HepG2 (cell line): ENCODE results near the gene TUBB4A.

Source experiments
- FOXK2 ChIP-seq: fragments of 450-650 bp; IDR thresholded peaks from 2 replicates; pipeline ENCODE4 v1.6.1; 2016
- SALL2 ChIP-seq: sonication (generic); formaldehyde crosslinking; IDR thresholded peaks from 2 replicates; pipeline ENCODE4 v1.8.1; 2023; ENCODE audit warnings: mild to moderate bottlenecking, missing genetic modification reagents, inconsistent platforms
- TBP ChIP-seq: sonication (generic); formaldehyde crosslinking; IDR thresholded peaks from 2 replicates; pipeline ENCODE4 v1.5.0; 2020; ENCODE audit warnings: missing genetic modification reagents
- ZBTB3 ChIP-seq: sonication (generic); formaldehyde crosslinking; IDR thresholded peaks from 2 replicates; pipeline ENCODE4 v1.4.0; 2020; ENCODE audit warnings: low read depth, mild to moderate bottlenecking, moderate library complexity, missing genetic modification reagents, borderline replicate concordance
- ZBTB38 ChIP-seq: sonication (generic); formaldehyde crosslinking; IDR thresholded peaks from 2 replicates; pipeline ENCODE4 v1.5.1; 2020; ENCODE audit warnings: mild to moderate bottlenecking, missing genetic modification reagents
- TF ChIP-seq, protein P1 (sequence below): IDR thresholded peaks from 2 replicates; pipeline ENCODE4 v1.6.1; 2016; ENCODE audit warnings: low read depth, control low read depth

DNA sequence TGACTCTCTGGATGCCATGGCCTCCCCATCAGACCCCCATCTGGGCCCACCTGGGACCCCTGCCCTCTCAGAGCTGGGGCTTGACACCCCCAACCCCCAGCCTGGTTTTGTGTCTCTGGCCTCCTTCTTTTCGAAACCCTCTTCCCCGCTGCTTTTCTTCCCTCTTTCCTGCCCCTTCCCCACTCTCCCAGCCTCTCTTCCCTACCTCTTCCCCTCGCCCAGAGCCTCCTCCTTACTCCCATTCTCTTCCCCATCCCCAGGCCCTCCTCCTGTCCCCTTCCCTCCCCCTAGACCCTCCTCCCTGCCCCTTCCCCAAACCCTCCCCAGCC lies 30.9 kb upstream of the TUBB4A start:
- no peak for TF ChIP-seq SALL2 (CRISPR knock-in tag)
- no peak for TF ChIP-seq ZBTB38 (CRISPR knock-in tag)
- TF ChIP-seq FOXK2: no peak
- TF ChIP-seq TBP (CRISPR knock-in tag): no peak
- TF ChIP-seq, protein P1, sequence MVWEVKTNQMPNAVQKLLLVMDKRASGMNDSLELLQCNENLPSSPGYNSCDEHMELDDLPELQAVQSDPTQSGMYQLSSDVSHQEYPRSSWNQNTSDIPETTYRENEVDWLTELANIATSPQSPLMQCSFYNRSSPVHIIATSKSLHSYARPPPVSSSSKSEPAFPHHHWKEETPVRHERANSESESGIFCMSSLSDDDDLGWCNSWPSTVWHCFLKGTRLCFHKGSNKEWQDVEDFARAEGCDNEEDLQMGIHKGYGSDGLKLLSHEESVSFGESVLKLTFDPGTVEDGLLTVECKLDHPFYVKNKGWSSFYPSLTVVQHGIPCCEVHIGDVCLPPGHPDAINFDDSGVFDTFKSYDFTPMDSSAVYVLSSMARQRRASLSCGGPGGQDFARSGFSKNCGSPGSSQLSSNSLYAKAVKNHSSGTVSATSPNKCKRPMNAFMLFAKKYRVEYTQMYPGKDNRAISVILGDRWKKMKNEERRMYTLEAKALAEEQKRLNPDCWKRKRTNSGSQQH (CRISPR knock-in tag): no peak
- no peak for TF ChIP-seq ZBTB3
